ENCODE measurements around the gene MIEF2.
"Not testable (repeated sequence)": the region's sequence is repeated elsewhere in the genome, so short reads cannot be mapped to it uniquely, and the experiment has no call there.

MIEF2 gene

GRCh38 chr17:18303206-18303605 lies 42.7 kb downstream of the MIEF2 start:
- DNase-seq, result not testable (repeated sequence)

DNA sequence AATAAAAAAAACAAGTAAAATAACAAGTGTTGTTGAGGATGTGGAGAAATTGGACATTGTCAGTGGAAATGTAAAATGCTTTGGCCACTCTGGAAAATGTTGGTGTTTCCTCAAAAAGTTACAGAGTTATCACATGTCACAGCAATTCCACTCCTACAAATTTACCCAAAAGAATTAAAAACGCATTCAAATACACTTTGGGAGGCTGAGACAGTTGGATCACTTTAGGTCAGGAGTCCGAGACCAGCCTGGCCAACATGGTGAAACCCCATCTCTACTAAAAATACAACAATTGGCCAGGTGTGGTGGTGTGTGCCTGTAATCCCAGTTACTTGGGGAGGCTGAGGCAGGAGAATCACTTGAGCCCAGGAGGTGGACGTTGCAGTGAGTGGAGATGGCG lies 48.7 kb downstream of the MIEF2 start:
- no peak for DNase-seq

GRCh38 chr17:18314059-18314730 lies 53.7 kb downstream of the MIEF2 start:
- no peak for DNase-seq

DNA sequence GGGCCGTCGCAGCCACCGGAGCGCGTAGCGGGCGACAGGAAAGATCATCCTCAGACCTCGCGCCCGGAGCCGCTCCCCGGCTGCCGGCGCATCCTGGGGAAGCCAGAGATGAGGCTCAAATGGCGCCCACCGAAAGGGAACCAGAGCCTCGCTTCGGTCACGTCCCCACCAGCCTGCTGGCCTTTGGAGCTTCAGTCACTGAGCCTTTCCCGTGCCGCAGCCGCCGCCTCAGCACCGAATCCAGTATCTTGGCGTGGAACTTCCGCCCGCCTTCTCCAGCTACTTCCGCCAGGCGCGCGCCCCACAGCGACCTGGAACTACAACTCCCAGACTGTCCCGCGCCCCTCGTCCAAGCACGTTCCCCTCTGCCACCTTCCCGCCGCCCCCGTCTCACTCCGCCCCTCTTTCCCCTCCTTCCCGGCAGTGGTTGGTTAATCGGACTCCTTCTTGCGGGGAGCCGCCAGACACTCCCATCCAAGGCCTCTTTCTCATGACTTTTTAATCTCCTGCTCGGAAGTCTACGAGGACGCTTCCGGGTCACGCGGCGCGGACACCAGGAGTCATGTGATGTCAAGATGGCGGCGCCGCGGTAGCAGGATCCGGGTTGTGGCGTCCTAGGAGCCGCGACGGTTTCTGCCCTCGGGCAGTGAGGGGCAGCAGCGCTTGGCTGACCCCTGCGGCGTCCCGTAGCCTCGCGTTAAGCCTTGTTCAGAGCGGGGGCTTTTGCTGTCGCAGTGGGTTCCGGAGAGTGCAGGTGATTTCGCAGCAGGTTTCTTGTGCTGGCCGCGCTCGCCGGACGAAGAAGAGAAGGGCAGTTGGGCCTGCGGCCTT lies 54.5 kb downstream of the MIEF2 start, which contains the start of the genes SMCR8 and TOP3A:
TSS of gene SMCR8 (plus strand) at position 563 of the 831 bp plus-strand sequence. CDS start 497 bp downstream, outside the sequence.
TSS of gene TOP3A (minus strand) at position 264 of the 831 bp plus-strand sequence. CDS start at position 48, 216 bp downstream.
- peak; percentile 96 for DNase-seq

DNA sequence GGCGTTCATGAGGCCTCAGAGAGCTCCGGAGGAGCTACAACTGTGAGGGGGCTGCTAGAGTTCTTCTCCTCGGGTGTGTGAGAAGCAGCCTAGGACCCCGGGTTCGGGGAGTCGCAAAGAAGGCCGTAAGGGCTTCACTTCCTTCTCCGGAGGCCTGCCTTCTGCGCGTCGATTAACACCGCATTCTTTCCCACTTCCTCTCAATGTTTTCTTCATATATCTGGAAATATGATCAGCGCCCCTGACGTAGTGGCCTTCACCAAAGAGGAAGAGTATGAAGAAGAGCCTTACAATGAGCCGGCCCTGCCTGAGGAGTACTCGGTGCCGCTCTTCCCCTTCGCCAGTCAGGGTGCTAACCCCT lies 55.1 kb downstream of the MIEF2 start:
- DNase-seq, result peak; percentile 14

GRCh38 chr17:18315961-18316360 lies 55.5 kb downstream of the MIEF2 start:
- no peak for DNase-seq
